D721Med (cell line): Measurements from ENCODE around the gene NT5C2.
"Not testable (repeated sequence)": the region's sequence is repeated elsewhere in the genome, so short reads cannot be mapped to it uniquely, and the experiment has no call there.

ENCODE experiments used
- DNase-seq: peaks from one replicate; pipeline ENCODE4 v3.0.0; 2011; ENCODE audit warnings: low spot score; ENCODE audit not compliant: insufficient read length
- FAIRE-seq: peaks from 2 replicates; lab custom pipeline; 2011; peaks lifted over from hg19 to GRCh38; lab: Jason Lieb, UNC
- CTCF ChIP-seq: IDR thresholded peaks from 2 replicates; pipeline ENCODE4 v1.5.1; 2012; ENCODE audit warnings: mild to moderate bottlenecking, control low read depth; ENCODE audit not compliant: insufficient read depth; ENCODE audit errors: missing control alignments

Gene NT5C2

DNA sequence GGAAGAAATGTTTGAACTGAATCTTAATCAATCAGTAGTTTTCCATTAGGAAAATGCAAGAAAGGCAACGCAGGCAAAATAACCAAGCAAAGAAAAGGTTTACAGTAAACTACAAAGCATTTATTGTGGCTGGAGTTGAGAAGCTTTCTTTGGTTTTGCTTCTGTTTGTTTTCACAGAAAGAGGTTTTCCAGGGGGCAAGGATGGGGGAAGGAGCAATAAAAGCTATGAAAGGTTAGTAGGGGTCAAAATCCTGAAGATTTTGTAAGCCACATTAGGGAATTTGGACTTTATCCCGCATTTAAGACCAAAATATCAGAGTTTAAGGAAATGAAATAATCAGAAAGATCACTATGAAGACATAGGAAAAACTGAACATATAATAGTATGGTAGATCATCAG, 51.1 kb downstream of the NT5C2 start:
- DNase-seq (no peak), FAIRE-seq (no peak)
- no peak for TF ChIP-seq CTCF

GRCh38 chr10:103140469-103140868, 52.6 kb downstream of the NT5C2 start:
- FAIRE-seq (peak; percentile 76), DNase-seq (no peak)
- TF ChIP-seq CTCF = no peak

GRCh38 chr10:103139803-103140202, 53.3 kb downstream of the NT5C2 start:
- FAIRE-seq (no peak), DNase-seq (no peak)
- no peak for TF ChIP-seq CTCF

- FAIRE-seq = not testable (repeated sequence)
Observed at GRCh38 chr10:103135168-103135567, 57.9 kb downstream of the NT5C2 start.

DNA sequence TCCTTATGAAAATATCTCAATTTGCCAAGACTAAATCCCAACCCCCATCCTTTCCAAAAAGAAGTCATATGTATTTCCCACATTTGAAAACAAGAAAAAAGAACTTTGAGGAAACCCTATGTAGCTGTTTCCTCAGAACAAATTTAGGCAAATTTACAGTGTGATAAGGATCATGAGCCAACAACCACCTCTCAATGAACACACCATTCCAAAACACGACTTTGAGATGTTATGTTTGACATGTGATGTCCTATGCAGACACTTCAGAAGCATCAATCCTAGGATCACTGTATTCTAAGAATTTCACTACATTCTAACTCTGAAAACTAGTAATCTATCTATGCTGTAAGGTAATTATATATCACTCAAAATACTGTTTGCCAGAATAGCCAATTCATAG, 62.2 kb downstream of the NT5C2 start:
- no peak for TF ChIP-seq CTCF
- DNase-seq (no peak), FAIRE-seq (no peak)

More at GRCh38 chr10:103135168-103135567, 57.9 kb downstream of the NT5C2 start:
- DNase-seq = not testable (repeated sequence)

DNA sequence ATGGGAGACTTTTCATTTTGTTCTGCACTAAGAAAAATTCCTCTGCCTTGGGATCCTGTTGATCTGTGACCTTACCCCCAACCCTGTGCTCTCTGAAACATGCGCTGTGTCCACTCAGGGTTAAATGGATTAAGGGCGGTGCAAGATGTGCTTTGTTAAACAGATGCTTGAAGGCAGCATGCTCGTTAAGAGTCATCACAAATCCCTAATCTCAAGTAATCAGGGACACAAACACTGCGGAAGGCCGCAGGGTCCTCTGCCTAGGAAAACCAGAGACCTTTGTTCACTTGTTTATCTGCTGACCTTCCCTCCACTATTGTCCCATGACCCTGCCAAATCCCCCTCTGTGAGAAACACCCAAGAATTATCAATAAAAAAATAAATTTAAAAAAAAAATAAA, 62.9 kb downstream of the NT5C2 start:
- FAIRE-seq, DNase-seq: not testable (repeated sequence)

GRCh38 chr10:103127241-103127640, 65.8 kb downstream of the NT5C2 start:
- FAIRE-seq (peak; percentile 79), DNase-seq (no peak)
- no peak for TF ChIP-seq CTCF

GRCh38 chr10:103125323-103126267, 67.5 kb downstream of the NT5C2 start:
- no peak for TF ChIP-seq CTCF
- FAIRE-seq (peak; percentile 91), DNase-seq (no peak)
